Adrenal gland (tissue), 19 donors: ENCODE measurements around the gene AMZ2. TPM values are rescaled to one million over a fixed set of nuclear protein-coding genes. Genes with fewer than 3 reads are reported as not detected.
A peak's percentile ranks its signal among the peaks of the same experiment; 100 is the strongest.

Experiments used
- DNase-seq, 7 donors: peaks; one replicate each; pipeline ENCODE4 v3.0.0-alpha.2; 2019 to 2020
- H3K27ac ChIP-seq, 5 donors: fragments of 200-600 bp; sonication (generic) in 4 of 5; 1 replicate in 3 of 5; 2 replicates in 2 of 5; pipeline versions ENCODE4 v1.5.1 to v1.8.0; 2016 to 2020; ENCODE audit warnings: mild to moderate bottlenecking in 1 of 5
- H3K27me3 ChIP-seq: fragments of 200-600 bp; 2 replicates; pipeline ENCODE4 v1.8.0; 2021
- H3K36me3 ChIP-seq, 2 donors: fragments of 200-600 bp; replicated peaks in 1 of 2; 1 replicate in 1 of 2; 2 replicates in 1 of 2; pipeline versions ENCODE4 v1.5.1 to v1.8.0; 2018 to 2022
- H3K4me1 ChIP-seq, 2 donors: fragments of 200-600 bp; replicated peaks in 1 of 2; 1 replicate in 1 of 2; 2 replicates in 1 of 2; pipeline versions ENCODE4 v1.5.1 to v1.8.0; 2018 to 2021
- H3K4me3 ChIP-seq, 4 donors: fragments of 200-600 bp; sonication (generic) in 3 of 4; one replicate each; pipeline ENCODE4 v1.5.1; 2016 to 2018
- H3K9me3 ChIP-seq, 3 donors: fragments of 200-600 bp; sonication (generic) in 1 of 3; replicated peaks in 1 of 3; 1 replicate in 2 of 3; 2 replicates in 1 of 3; pipeline versions ENCODE4 v1.5.1 to v1.8.0; 2016 to 2021
- CTCF ChIP-seq, 6 experiments: fragments of 450-650 bp in 4 of 6; fragments of 200-600 bp in 2 of 6; sonication (generic) in 1 of 6; IDR thresholded peaks; 1 replicate in 5 of 6; 2 replicates in 1 of 6; pipeline versions ENCODE4 v1.5.1 to v1.8.0; 2016 to 2021; ENCODE audit warnings: antibody characterized with exemption in 6 of 6, mild to moderate bottlenecking in 2 of 6, moderate library complexity in 1 of 6
- POLR2A ChIP-seq, 2 donors: fragments of 450-650 bp; IDR thresholded peaks; one replicate each; pipeline ENCODE4 v1.6.1; 2017; ENCODE audit warnings: antibody characterized with exemption in 2 of 2, mild to moderate bottlenecking in 2 of 2, moderate library complexity in 1 of 2
- WGBS, 4 donors: extraction: QIAGEN DNeasy Blood & Tissue Kit in 2 of 4; methylation state at CpG; one replicate each; pipeline versions ENCODE4 v1.1.5 to v1.1.7; 2013 to 2017; 5-methylcytosine and 5-hydroxymethylcytosine counted together
- intact Hi-C, 2 donors: fragments of 100-400 bp; cut with DNase I; formaldehyde crosslinking; loops; one replicate each; pipeline versions ENCODE4 v1.14.1 to v1.15.0; 2022 to 2023
- long read RNA-seq, 10 donors: library from polyadenylated mRNA in 3 of 10; unstranded in 2 of 10; stranded (forward) in 1 of 10; transcript quantifications; one replicate each; pipeline ENCODE4 v2.0.0 and lab custom pipeline, GENCODE V29; 2021 to 2026
- polyA plus RNA-seq, 3 donors: library from polyadenylated mRNA; stranded (reverse); fragments of 200-250 nt in 2 of 3; fragments of 350-450 nt in 1 of 3; fragmentation: Illumina TruSeq in 1 of 3; extraction: RNeasy Lipid Tissue Mini Kit (QIAGEN cat#74804) in 1 of 3; gene quantifications; one replicate each; pipeline ENCODE4 v1.2.3, GENCODE V29; 2013 to 2014
- total RNA-seq, 9 donors: library from RNA; depleted of rRNA in 4 of 9; stranded (reverse); fragments of >200 nt in 4 of 9; fragments of 120-200 nt in 1 of 9; fragmentation: NEBNext Ultra II Directional in 1 of 9; extraction: Animal tissue kit (Norgen Biotek cat#: 25700) in 1 of 9; gene quantifications; one replicate each; pipeline versions ENCODE4 v1.1.0 to v1.2.4, GENCODE V29; 2013 to 2023
- donor health status: healthy with polysubstance abuse.
- donor health status: Bipolar disorder and iron deficiency.
- donor health status: DM: yes; HTN: yes; CAD: no.
- donor health status: DM: no; HTN: no; CAD: no.
- donor health status: DM: no; HTN: no; CAD: no.
- donor health status: DM: yes; HTN: yes; CAD: no.

AMZ2 gene, protein sequence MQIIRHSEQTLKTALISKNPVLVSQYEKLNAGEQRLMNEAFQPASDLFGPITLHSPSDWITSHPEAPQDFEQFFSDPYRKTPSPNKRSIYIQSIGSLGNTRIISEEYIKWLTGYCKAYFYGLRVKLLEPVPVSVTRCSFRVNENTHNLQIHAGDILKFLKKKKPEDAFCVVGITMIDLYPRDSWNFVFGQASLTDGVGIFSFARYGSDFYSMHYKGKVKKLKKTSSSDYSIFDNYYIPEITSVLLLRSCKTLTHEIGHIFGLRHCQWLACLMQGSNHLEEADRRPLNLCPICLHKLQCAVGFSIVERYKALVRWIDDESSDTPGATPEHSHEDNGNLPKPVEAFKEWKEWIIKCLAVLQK
- total RNA-seq (100 to 1,000 TPM in 1 of 9 donors, 10 to 100 TPM in 8; 55.5 to 113 (median 77.7) TPM), polyA plus RNA-seq (100 to 1,000 TPM in 2 of 3 donors, 10 to 100 TPM in 1; 82.6 to 135 (median 135) TPM)
- long read RNA-seq, donor 1, transcript AMZ2-202 (7 exons, 2,402 nt) = minor isoform, 6 of 49 reads
- long read RNA-seq, donor 1, transcript AMZ2-206 (6 exons, 2,257 nt) = major isoform, 28 of 49 reads
- long read RNA-seq, donor 1, partial matches to known transcripts = 14 of 49 reads
- long read RNA-seq, donor 1, other reads (novel, unspliced or antisense) = 0 of 49 reads
- long read RNA-seq, donor 2, transcript AMZ2-206 (6 exons, 2,257 nt) = major isoform, 13 of 37 reads
- long read RNA-seq, donor 2, transcript AMZ2-202 (7 exons, 2,402 nt) = major isoform, 13 of 37 reads
- long read RNA-seq, donor 2, partial matches to known transcripts = 8 of 37 reads
- long read RNA-seq, donor 2, other reads (novel, unspliced or antisense) = 0 of 37 reads
- long read RNA-seq, donor 3, transcript AMZ2-206 (6 exons, 2,257 nt) = minor isoform, 10 of 35 reads
- long read RNA-seq, donor 3, transcript AMZ2-202 (7 exons, 2,402 nt) = major isoform, 13 of 35 reads
- long read RNA-seq, donor 3, partial matches to known transcripts = 0 of 35 reads
- long read RNA-seq, donor 3, other reads (novel, unspliced or antisense) = 7 of 35 reads
- long read RNA-seq, donor 4, transcript AMZ2-203 (8 exons, 1,378 nt) = minor isoform, 11 of 42 reads
- long read RNA-seq, donor 4, transcript AMZ2-202 (7 exons, 2,402 nt) = major isoform, 18 of 42 reads
- long read RNA-seq, donor 4, partial matches to known transcripts = 1 of 42 reads
- long read RNA-seq, donor 4, other reads (novel, unspliced or antisense) = 11 of 42 reads
- long read RNA-seq, donor 5, transcript AMZ2-202 (7 exons, 2,402 nt) = major isoform, 91 of 152 reads
- long read RNA-seq, donor 5, transcript AMZ2-203 (8 exons, 1,378 nt) = minor isoform, 29 of 152 reads
- long read RNA-seq, donor 5, partial matches to known transcripts = 8 of 152 reads
- long read RNA-seq, donor 5, other reads (novel, unspliced or antisense) = 20 of 152 reads
- long read RNA-seq, donor 6, transcript AMZ2-203 (8 exons, 1,378 nt) = minor isoform, 5 of 15 reads
- long read RNA-seq, donor 6, transcript AMZ2-202 (7 exons, 2,402 nt) = major isoform, 6 of 15 reads
- long read RNA-seq, donor 6, partial matches to known transcripts = 1 of 15 reads
- long read RNA-seq, donor 6, other reads (novel, unspliced or antisense) = 3 of 15 reads
- long read RNA-seq, donor 7, transcript AMZ2-202 (7 exons, 2,402 nt) = major isoform, 7 of 15 reads
- long read RNA-seq, donor 7, partial matches to known transcripts = 0 of 15 reads
- long read RNA-seq, donor 7, other reads (novel, unspliced or antisense) = 0 of 15 reads
- long read RNA-seq, donor 8, transcript AMZ2-206 (6 exons, 2,257 nt) = major isoform, 24 of 58 reads
- long read RNA-seq, donor 8, transcript AMZ2-202 (7 exons, 2,402 nt) = minor isoform, 21 of 58 reads
- long read RNA-seq, donor 8, partial matches to known transcripts = 9 of 58 reads
- long read RNA-seq, donor 8, other reads (novel, unspliced or antisense) = 0 of 58 reads
- long read RNA-seq, donor 9, transcript AMZ2-206 (6 exons, 2,257 nt) = minor isoform, 9 of 26 reads
- long read RNA-seq, donor 9, transcript AMZ2-202 (7 exons, 2,402 nt) = major isoform, 14 of 26 reads
- long read RNA-seq, donor 9, partial matches to known transcripts = 0 of 26 reads
- long read RNA-seq, donor 9, other reads (novel, unspliced or antisense) = 0 of 26 reads
- long read RNA-seq, donor 10, transcript AMZ2-202 (7 exons, 2,402 nt) = minor isoform, 10 of 23 reads
- long read RNA-seq, donor 10, transcript AMZ2-206 (6 exons, 2,257 nt) = major isoform, 11 of 23 reads
- long read RNA-seq, donor 10, partial matches to known transcripts = 0 of 23 reads
- long read RNA-seq, donor 10, other reads (novel, unspliced or antisense) = 0 of 23 reads

DNA sequence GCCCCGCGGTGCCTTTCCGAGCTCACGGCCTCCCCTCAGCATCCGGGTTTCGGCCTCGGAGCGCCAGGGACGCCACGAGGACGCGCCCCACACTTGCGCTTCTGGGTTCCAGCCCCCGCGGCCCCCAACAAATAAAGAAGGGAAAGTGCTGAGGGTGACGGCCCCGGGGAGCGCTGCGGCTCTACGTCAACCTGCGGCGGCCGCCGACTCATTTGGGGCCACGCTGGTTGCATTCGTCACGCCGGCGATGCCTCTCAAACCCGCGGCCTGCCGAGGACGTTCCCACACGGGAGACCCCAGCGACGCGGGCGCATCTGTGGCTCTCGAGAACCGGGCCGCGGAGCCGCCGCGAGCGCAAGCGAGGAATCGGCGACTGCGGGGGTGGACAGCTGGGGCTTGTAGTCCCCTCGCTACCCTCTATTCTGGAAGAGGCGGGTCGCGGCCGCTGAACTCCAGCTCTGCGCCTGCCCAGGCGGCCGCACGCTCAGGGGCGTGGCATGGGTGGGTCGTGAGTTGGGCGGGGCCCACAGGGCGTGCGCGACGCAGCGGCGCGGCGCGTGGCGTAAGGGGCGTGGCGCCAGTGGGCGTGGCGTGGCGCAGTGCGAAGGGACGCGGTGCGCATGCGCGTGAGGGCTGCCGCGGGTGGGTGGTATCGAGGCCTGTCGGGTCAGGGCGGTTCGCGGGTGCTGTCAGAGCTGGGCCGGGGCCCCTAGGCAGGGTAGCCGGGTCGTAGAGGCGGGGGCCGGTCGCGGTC, at the start of gene AMZ2:
TSS of gene AMZ2 (plus strand) at position 599 of the 754 bp plus-strand sequence. CDS start 2,145 bp downstream, outside the sequence.
- peaks cover 0 to 17% of the 10 kb centered on the region in 2 donors for H3K36me3 ChIP-seq
- peak within 1 kb of the TSS; percentile 52 to 91 (median 64) for H3K4me3 ChIP-seq
- DNase-seq = peak; percentile 92 to 97 (median 94)
- intact Hi-C loops = no loop called here
- H3K4me1 ChIP-seq = peaks cover 10% of the 10 kb centered on the region in 2 donors
- H3K27me3 ChIP-seq = no peaks in the 10 kb centered on the region
- peak within 1 kb of the TSS; percentile 92 to 98 (median 97) for H3K27ac ChIP-seq
- 0 to 4% (median 0%) methylated on average over 18 to 97 of the region's 97 CpGs for WGBS, 4 donors
- no peaks in the 10 kb centered on the region for H3K9me3 ChIP-seq
- TF ChIP-seq CTCF (IDR thresholded peaks at IDR 0.05) (no peak), POLR2A (IDR thresholded peaks at IDR 0.05) (peak; percentile 84 to 91)

DNA sequence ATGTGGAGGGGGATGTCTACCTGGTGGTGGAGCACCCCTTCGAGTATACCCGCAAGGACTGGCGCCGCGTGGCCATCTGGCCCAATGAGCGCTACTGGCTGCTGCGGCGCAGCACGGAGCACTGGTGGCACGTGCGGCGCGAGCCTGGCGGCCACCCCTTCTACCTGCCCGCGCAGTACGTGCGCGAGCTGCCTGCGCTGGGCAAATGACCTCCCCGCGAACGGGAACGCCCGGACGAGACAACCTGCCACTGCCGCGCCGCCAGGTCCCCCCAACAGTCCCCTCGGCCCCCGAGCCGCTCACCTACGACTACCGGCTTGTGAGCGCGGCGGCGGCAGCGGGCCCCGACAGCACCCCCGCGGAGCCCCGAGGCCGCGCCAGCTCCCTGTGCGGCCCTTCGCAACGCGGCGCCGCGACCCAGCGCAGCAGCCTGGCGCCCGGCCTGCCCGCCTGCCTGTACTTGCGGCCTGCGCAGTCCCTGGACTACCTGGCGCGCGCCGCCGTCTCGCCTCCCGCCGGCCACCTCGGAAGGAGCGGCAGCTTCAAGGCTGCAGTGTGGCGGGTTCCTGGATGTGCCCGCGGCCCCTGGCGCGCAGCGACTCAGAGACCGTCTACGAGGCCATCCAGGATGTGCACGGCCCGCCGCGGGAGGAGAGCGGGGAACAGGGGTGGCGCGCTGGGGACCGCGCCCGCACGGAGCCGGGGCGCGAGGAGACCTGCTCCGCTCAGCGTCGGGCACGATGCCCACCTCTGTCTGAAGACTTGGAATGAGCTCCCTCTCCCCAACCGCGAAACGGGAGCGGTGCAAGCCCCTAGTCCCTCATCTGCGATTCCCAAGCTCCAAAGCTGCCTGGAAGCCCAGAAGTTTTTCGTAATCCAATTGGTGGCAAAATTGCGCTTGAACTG, 48.7 kb upstream of the AMZ2 start:
- WGBS, 4 donors = 2 to 17% (median 6%) methylated on average over 2 to 101 of the region's 101 CpGs
- intact Hi-C loops = loop anchor here in 1 of 2 donors (5.0 kb wide), 1 partner anchor 142 kb away; no protein-coding TSS in a partner anchor
- Histone ChIP-seq H3K36me3 (no peaks in the 10 kb centered on the region), H3K4me1 (peaks cover 30 to 48% of the 10 kb centered on the region in 2 donors), H3K27me3 (peaks cover 47% of the 10 kb centered on the region), H3K27ac (no peak overlapping the region), H3K4me3 (peak overlapping the region in 1 of 4 donors; percentile 36), H3K9me3 (no peaks in the 10 kb centered on the region)
- DNase-seq = no peak
- TF ChIP-seq CTCF (IDR thresholded peaks at IDR 0.05) = no peak
- TF ChIP-seq POLR2A (IDR thresholded peaks at IDR 0.05) = no peak
